SU-DHL-6 (cell line): ENCODE measurements around the gene RRP15.

Source experiments
- H2AFZ ChIP-seq: fragments of 200-600 bp; sonication (generic); 2 replicates; pipeline ENCODE4 v1.6.1; 2014; ENCODE audit warnings: low read depth, mild to moderate bottlenecking, moderate library complexity, mixed read lengths, antibody characterized with exemption, low read length; ENCODE audit not compliant: severe bottlenecking
- H3F3A ChIP-seq: fragments of 200-600 bp; shearing (Covaris generic); 2 replicates; pipeline ENCODE4 v1.6.0; 2016; ENCODE audit warnings: antibody characterized with exemption, mild to moderate bottlenecking; ENCODE audit not compliant: insufficient read depth
- H3K27ac ChIP-seq: fragments of 200-600 bp; sonication (generic); 2 replicates; pipeline ENCODE4 v1.5.1; 2016; ENCODE audit warnings: low read depth, mild to moderate bottlenecking, low read length, moderate library complexity, mixed read lengths
- H3K27me3 ChIP-seq: fragments of 200-600 bp; sonication (generic), shearing (Covaris generic); 2 replicates; pipeline ENCODE4 v1.6.0; 2014; ENCODE audit warnings: mild to moderate bottlenecking, low read length
- H3K36me3 ChIP-seq: fragments of 200-600 bp; sonication (generic); 2 replicates; pipeline ENCODE4 v1.6.1; 2014; ENCODE audit warnings: mild to moderate bottlenecking, low read length, mixed read lengths
- H3K4me2 ChIP-seq: fragments of 300-600, 200-600 bp; shearing (Covaris generic), sonication (generic); 2 replicates; pipeline ENCODE4 v1.6.0; 2014; ENCODE audit warnings: low read length, low read depth, mild to moderate bottlenecking; ENCODE audit not compliant: poor library complexity, severe bottlenecking
- H3K4me3 ChIP-seq: fragments of 200-600 bp; sonication (generic); 2 replicates; pipeline ENCODE4 v1.5.1; 2014; ENCODE audit warnings: antibody characterized with exemption, low read length, mild to moderate bottlenecking, mixed read lengths; ENCODE audit not compliant: insufficient read depth, poor library complexity, severe bottlenecking
- H3K79me2 ChIP-seq: fragments of 200-600 bp; sonication (generic); 2 replicates; pipeline ENCODE4 v1.6.1; 2014; ENCODE audit warnings: mild to moderate bottlenecking, low read length, moderate library complexity; ENCODE audit not compliant: insufficient read depth
- H3K9ac ChIP-seq: fragments of 200-600 bp; sonication (generic); 2 replicates; pipeline ENCODE4 v1.7.0; 2014; ENCODE audit warnings: mild to moderate bottlenecking, low read length
- H3K9me2 ChIP-seq: fragments of 200-600 bp; sonication (generic); replicated peaks from 2 replicates; pipeline ENCODE4 v1.6.1; 2014; ENCODE audit warnings: low read length; ENCODE audit not compliant: insufficient read depth
- H3K9me3 ChIP-seq: fragments of 200-600 bp; sonication (generic); 2 replicates; pipeline ENCODE4 v1.6.1; 2014; ENCODE audit warnings: low read length, mixed read lengths; ENCODE audit not compliant: insufficient read depth
- H4K20me1 ChIP-seq: fragments of 200-600 bp; sonication (generic); 2 replicates; pipeline ENCODE4 v1.6.1; 2014; ENCODE audit warnings: low read depth, mild to moderate bottlenecking, antibody characterized with exemption, low read length, moderate library complexity, mixed read lengths
- EZH2phosphoT487 ChIP-seq: fragments of 200-600 bp; sonication (generic), shearing (Covaris generic); conservative IDR thresholded peaks from 2 replicates; pipeline ENCODE4 v1.6.1; 2018; ENCODE audit warnings: mild to moderate bottlenecking, antibody characterized with exemption, low read length, moderate library complexity, mixed read lengths
- TF ChIP-seq, protein P1 (sequence below): fragments of 200-600 bp; sonication (generic); IDR thresholded peaks from one replicate; pipeline ENCODE4 v1.5.1; 2017; ENCODE audit warnings: antibody characterized with exemption, mild to moderate bottlenecking, low read length, moderate library complexity; ENCODE audit not compliant: insufficient read depth, poor library complexity, severe bottlenecking

The RRP15 gene

DNA sequence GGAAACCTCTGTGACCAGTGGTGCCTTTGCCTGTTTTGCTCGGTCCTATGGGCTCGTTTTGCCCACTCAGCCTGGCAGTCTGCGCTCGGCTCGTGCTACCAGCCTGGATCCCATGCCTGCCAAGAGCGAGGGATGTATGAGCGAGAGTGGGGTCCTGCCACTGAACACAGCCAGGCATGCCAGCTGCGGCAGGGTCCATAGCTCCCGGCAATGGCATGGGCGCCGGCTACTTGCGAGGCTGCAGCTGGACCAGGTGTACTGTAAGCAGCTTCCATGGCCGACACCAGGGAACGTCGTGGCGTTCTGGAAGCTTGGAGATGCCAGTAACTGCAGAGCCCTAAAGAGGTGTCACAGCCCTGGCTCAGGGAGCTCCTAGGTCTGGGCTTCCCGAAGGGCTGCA, 37.7 kb downstream of the RRP15 start:
- Histone ChIP-seq H3K9me2 (no peaks in the 10 kb centered on the region), H3K9me3 (no peaks in the 10 kb centered on the region), H3K9ac (no peak overlapping the region), H3K4me2 (no peak overlapping the region), H4K20me1 (no peaks in the 10 kb centered on the region), H3K4me3 (no peak overlapping the region), H3K27me3 (no peaks in the 10 kb centered on the region), H3K27ac (no peak overlapping the region), H3K79me2 (no peaks in the 10 kb centered on the region), H3K36me3 (no peaks in the 10 kb centered on the region; the same call in 1 of the 2 replicates), H2AFZ (no peak overlapping the region), H3F3A (0 out of 2 replicates have a peak, but pooled peaks cover 4% of the 10 kb centered on the region)
- TF ChIP-seq EZH2phosphoT487 = no peak
- TF ChIP-seq, protein P1, sequence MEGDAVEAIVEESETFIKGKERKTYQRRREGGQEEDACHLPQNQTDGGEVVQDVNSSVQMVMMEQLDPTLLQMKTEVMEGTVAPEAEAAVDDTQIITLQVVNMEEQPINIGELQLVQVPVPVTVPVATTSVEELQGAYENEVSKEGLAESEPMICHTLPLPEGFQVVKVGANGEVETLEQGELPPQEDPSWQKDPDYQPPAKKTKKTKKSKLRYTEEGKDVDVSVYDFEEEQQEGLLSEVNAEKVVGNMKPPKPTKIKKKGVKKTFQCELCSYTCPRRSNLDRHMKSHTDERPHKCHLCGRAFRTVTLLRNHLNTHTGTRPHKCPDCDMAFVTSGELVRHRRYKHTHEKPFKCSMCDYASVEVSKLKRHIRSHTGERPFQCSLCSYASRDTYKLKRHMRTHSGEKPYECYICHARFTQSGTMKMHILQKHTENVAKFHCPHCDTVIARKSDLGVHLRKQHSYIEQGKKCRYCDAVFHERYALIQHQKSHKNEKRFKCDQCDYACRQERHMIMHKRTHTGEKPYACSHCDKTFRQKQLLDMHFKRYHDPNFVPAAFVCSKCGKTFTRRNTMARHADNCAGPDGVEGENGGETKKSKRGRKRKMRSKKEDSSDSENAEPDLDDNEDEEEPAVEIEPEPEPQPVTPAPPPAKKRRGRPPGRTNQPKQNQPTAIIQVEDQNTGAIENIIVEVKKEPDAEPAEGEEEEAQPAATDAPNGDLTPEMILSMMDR = no peak

GRCh38 chr1:218323568-218324225, 38.6 kb downstream of the RRP15 start:
- Histone ChIP-seq H3K9me3 (no peaks in the 10 kb centered on the region), H3F3A (0 out of 2 replicates have a peak, but pooled peaks cover 4% of the 10 kb centered on the region), H3K9ac (no peak overlapping the region), H2AFZ (no peak overlapping the region), H3K27me3 (no peaks in the 10 kb centered on the region), H3K4me3 (no peak overlapping the region), H3K9me2 (no peaks in the 10 kb centered on the region), H3K27ac (no peak overlapping the region), H3K79me2 (no peaks in the 10 kb centered on the region), H4K20me1 (no peaks in the 10 kb centered on the region), H3K36me3 (no peaks in the 10 kb centered on the region), H3K4me2 (no peak overlapping the region)
- TF ChIP-seq EZH2phosphoT487 = no peak
- TF ChIP-seq, protein P1 = no peak

DNA sequence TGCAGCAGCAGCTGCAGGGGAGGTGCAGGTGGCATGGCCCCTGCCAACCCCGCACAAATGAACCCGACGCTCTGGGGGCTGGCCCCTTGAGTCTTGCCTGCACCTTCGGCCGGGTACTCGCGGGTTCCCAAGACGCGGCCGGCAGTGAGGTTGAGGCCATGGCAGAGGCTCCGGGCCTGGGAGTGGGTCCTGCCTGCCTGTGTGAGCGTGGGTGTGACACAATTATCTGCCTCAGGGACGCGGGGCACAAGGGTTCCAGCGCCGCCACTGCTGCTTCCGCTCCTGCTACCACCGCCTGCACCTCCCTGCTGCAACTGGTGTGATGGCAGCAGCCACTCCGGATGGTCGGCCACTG, 39.1 kb downstream of the RRP15 start:
- Histone ChIP-seq H3K27ac (no peak overlapping the region), H4K20me1 (no peaks in the 10 kb centered on the region), H3K9me2 (no peaks in the 10 kb centered on the region), H3K9me3 (no peaks in the 10 kb centered on the region), H2AFZ (no peak overlapping the region), H3K4me2 (no peak overlapping the region), H3K79me2 (no peaks in the 10 kb centered on the region), H3K27me3 (no peaks in the 10 kb centered on the region), H3F3A (0 out of 2 replicates have a peak, but pooled peaks cover 4% of the 10 kb centered on the region), H3K9ac (no peak overlapping the region), H3K36me3 (no peaks in the 10 kb centered on the region), H3K4me3 (no peak overlapping the region)
- no peak for TF ChIP-seq EZH2phosphoT487
- TF ChIP-seq, protein P1 = no peak
